HFFc6 (cell line): Measurements from ENCODE around the gene VSTM5. TPM values are rescaled to one million over a fixed set of nuclear protein-coding genes. Genes with fewer than 3 reads are reported as not detected.

Experiments used
- DNase-seq: peaks from one replicate; pipeline ENCODE4 v3.0.0-alpha.2; 2018
- H3K27ac Mint-ChIP-seq: 2 replicates; pipeline ENCODE4 v1.8.0; 2020; ENCODE audit warnings: mild to moderate bottlenecking, mixed read lengths
- H3K27me3 Mint-ChIP-seq: 2 replicates; pipeline ENCODE4 v1.8.0; 2021; ENCODE audit warnings: mild to moderate bottlenecking, moderate library complexity, mixed read lengths; ENCODE audit not compliant: insufficient read depth
- H3K36me3 Mint-ChIP-seq: 2 replicates; pipeline ENCODE4 v1.8.0; 2021; ENCODE audit warnings: low read depth, mixed read lengths
- H3K4me1 Mint-ChIP-seq: 2 replicates; pipeline ENCODE4 v1.8.0; 2020; ENCODE audit warnings: low read depth, mixed read lengths
- H3K4me3 Mint-ChIP-seq: 2 replicates; pipeline ENCODE4 v1.8.0; 2020; ENCODE audit warnings: mild to moderate bottlenecking, moderate library complexity, mixed read lengths
- H3K9me3 Mint-ChIP-seq: 2 replicates; pipeline ENCODE4 v1.8.0; 2020; ENCODE audit warnings: mild to moderate bottlenecking, mixed read lengths
- CTCF ChIP-seq: fragments of 200-600 bp; sonication (generic); IDR thresholded peaks from 2 replicates; pipeline ENCODE4 v1.5.0; 2021; ENCODE audit warnings: antibody characterized with exemption, mild to moderate bottlenecking
- total RNA-seq, 6 experiments: library from RNA; stranded (reverse); fragmentation: NEBNext Ultra II Directional; extraction: Animal tissue kit (Norgen Biotek cat#: 25700); gene quantifications; 2 replicates in 1 of 6; 3 replicates in 5 of 6; pipeline ENCODE4 v1.2.3, GENCODE V29; 2021

Gene VSTM5
- total RNA-seq, 6 experiments from 2014 or later: 0.09 to 0.28 (median 0.20) TPM; not detected in 1

- Mint-ChIP-seq H3K27ac (no peak overlapping the region), H3K36me3 (no peaks in the 10 kb centered on the region), H3K9me3 (no peaks in the 10 kb centered on the region), H3K4me3 (no peak overlapping the region), H3K4me1 (peaks cover 9% of the 10 kb centered on the region; the same call in 1 of the 2 replicates), H3K27me3 (peaks cover 2% of the 10 kb centered on the region; the same call in 1 of the 2 replicates)
- no peak for DNase-seq
- TF ChIP-seq CTCF: no peak
These were observed 28.8 kb downstream of the VSTM5 start for GRCh38 chr11:93821617-93822016.

GRCh38 chr11:93820847-93821246, 29.6 kb downstream of the VSTM5 start:
- no peak for TF ChIP-seq CTCF
- DNase-seq: no peak
- Mint-ChIP-seq H3K4me1 (peaks cover 9% of the 10 kb centered on the region; the same call in 1 of the 2 replicates), H3K27ac (no peak overlapping the region), H3K27me3 (peaks cover 2% of the 10 kb centered on the region; the same call in 1 of the 2 replicates), H3K9me3 (no peaks in the 10 kb centered on the region), H3K4me3 (no peak overlapping the region), H3K36me3 (peaks cover 3% of the 10 kb centered on the region)

- Mint-ChIP-seq H3K36me3 (peaks cover 9% of the 10 kb centered on the region), H3K27ac (no peak overlapping the region), H3K4me1 (peaks cover 9% of the 10 kb centered on the region; the same call in 1 of the 2 replicates), H3K27me3 (peaks cover 2% of the 10 kb centered on the region; the same call in 1 of the 2 replicates), H3K4me3 (no peak overlapping the region), H3K9me3 (no peaks in the 10 kb centered on the region)
- no peak for DNase-seq
- TF ChIP-seq CTCF: no peak
These were observed 30.3 kb downstream of the VSTM5 start for GRCh38 chr11:93819966-93820695.

- Mint-ChIP-seq H3K9me3 (no peaks in the 10 kb centered on the region), H3K4me1 (peaks cover 7% of the 10 kb centered on the region; the same call in 1 of the 2 replicates), H3K27ac (no peak overlapping the region), H3K27me3 (peaks cover 2% of the 10 kb centered on the region; the same call in 1 of the 2 replicates), H3K4me3 (no peak overlapping the region), H3K36me3 (peaks cover 28% of the 10 kb centered on the region)
- no peak for TF ChIP-seq CTCF
- DNase-seq: no peak
These were observed 32.7 kb downstream of the VSTM5 start for GRCh38 chr11:93817426-93818348.

GRCh38 chr11:93814966-93815633, 35.3 kb downstream of the VSTM5 start:
- no peak for TF ChIP-seq CTCF
- DNase-seq: no peak
- no peaks in the 10 kb centered on the region for H3K4me1 Mint-ChIP-seq
- H3K4me3 Mint-ChIP-seq: no peak overlapping the region
- H3K36me3 Mint-ChIP-seq: peaks cover 38% of the 10 kb centered on the region
- H3K27me3 Mint-ChIP-seq: no peaks in the 10 kb centered on the region
- H3K9me3 Mint-ChIP-seq: no peaks in the 10 kb centered on the region
- no peak overlapping the region for H3K27ac Mint-ChIP-seq
